NK-92 treated with Interleukin-12 subunit alpha and Interleukin-12 subunit beta, amount 100 ng/mL, for 24 hours (cell line): ENCODE data around the gene FILIP1L.
"Not testable (repeated sequence)": the region's sequence is repeated elsewhere in the genome, so short reads cannot be mapped to it uniquely, and the experiment has no call there.

Source experiments
- DNase-seq: peaks from one replicate; lab custom pipeline; 2025; lab: John Stamatoyannopoulos, UW

The FILIP1L gene

DNA sequence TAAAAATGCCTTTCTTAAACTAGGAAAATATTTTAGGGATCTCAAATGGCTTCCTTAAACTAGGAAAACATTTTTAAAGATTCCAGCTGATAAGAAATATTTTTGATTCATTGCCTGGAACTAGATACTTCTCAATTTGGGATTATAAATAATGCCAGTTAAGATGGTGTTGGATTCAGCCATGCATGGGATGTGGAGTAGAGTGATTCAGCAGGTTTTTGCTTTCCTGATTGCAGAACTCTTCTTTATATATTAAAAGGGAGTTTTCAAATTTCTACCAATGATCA is 15.6 kb downstream of the FILIP1L start:
- no peak for DNase-seq

DNA sequence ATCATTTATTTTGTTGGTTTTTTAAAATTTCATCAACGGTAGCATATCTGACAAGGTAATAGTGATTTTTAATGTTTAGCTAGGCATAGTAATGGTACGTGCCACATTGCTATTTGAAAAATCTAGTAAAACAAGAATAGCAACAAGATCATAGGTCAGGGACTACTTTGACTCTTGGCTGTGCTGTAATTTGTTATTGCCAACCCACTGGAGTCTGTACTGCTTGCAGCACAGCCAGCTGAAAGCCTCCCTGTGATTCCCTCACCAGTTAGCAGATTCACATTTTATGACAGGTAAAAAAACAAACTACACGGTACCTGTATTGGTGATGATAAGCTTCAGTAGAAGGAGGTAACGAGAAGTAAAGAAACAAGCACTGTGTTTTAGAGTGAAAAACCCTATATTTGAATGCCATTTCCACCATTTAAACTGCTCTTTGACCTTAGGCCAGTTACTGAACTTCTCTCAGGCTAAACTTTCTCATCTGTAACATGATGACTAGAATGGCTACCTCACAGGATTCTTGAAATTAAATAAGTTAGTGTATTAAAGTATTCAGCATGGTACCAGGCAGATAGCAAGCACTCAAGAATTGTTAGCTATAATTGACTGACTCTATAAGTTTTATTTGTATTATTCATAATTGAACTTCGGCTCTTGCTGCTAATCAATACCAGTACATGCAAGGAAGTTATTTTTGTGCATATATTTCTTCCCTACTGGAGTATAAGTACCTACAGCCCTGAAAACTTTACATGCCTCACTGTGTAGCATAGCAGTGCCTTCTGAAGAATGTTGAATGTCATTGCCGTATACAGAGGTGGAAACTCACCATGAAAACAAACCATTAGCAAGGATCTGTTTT is 16.1 kb downstream of the FILIP1L start:
- DNase-seq: no peak

DNA sequence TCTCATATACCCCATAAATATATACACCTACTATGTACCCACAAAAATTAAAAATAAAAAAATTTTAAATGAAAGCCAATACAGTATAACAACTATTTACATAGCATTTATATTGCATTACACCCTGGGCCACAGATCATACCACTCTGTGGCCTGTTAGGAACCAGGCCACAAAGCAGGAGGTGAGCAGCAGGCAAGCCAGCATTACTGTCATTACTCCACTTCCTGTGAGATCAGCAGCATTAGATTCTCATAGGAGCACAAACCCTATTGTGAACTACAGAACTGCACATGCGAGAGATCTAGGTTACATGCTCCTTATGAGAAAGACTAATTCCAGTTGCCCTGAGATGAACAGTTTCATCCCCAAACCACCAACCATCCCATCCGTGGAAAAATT is 17.4 kb downstream of the FILIP1L start:
- DNase-seq: no peak

DNA sequence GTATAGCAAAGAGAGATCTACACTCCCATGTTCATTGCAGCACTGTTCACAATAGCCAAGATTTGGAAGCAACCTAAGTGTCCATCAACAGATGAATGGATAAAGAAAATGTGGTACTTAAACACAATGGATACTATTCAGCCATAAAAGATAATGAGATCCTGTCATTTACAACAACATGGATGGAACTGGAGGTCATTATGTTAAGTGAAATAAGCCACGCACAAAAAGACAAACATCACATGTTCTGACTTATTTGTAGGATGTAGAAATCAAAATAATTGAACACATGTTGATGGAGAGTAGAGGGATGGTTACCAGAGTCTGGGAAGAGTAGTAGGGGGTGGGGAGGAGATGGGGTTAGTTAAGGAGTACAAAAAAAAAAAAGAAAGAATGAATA is 18.0 kb downstream of the FILIP1L start:
- DNase-seq: not testable (repeated sequence)

DNA sequence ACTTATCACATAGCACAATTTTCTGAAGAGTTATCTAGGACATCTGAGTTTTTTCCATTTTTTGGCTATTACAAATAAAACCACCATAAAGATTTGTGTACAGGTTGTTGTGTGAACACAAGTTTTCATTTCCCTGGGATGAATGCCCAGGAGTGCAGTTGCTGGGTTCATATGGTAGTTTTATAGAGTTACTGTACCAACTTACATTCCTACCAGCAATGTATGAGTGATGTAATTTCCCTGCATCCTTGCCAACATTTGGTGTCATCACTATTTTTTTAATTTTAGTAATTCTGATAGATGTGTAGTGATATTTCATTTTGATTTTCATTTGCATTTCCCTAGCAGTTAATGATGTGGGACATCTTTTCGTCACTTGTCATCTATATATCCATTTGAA is 20.5 kb downstream of the FILIP1L start:
- no peak for DNase-seq

- no peak for DNase-seq
These were observed 23.7 kb downstream of the FILIP1L start for GRCh38 chr3:100090669-100091005.

- DNase-seq: peak; percentile 10
These were observed 24.3 kb downstream of the FILIP1L start for GRCh38 chr3:100089812-100090668.

DNA sequence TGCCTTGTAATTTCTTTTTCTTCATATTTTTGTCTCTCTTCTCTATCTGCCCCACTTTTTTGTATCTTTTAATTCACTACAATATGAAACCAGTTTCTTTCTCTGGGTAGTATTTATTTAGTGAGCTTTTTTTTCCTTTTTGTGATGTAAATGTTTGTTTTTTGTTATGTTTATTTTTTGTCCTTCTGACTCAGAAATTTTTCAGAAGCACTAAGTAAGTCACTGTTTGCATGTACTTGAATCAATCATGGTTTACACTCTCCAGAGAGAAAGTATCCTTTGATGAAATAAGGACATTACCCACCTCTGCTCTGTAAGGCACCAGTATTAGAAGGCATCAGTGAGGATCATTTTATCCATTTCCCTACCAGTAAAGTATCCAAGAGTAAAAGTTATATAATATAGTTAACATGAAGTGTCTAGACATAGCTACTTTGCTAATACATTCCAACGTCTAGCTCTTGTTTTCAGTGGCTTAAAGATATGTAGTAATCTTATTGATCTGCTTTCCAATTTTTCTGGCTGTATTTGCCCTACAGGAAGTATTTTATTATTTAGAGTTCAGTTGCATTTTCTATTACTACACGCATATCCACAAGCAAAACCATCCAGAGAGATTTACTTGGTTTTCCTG is 25.4 kb downstream of the FILIP1L start:
- no peak for DNase-seq

DNA sequence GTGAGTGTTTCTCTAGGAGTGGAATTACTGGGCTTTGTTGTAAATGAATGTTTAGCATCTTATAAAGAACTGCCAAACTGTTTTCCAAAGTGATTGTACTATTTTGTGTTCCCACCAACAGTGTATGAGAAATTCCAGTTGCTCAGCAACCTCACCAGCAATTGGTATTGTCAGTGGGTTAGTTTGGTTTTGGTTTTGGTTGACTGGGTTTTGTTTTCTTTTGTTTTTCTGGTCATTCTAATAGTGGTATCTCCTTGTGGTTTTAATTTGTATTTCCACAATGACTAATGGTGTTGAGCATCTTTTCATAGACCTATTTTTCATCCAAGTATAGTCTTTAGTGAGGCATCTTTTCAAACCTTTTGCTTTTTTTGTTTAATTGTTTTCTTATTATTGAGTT is 27.1 kb downstream of the FILIP1L start:
- no peak for DNase-seq

- DNase-seq: no peak
These were observed 27.9 kb downstream of the FILIP1L start for GRCh38 chr3:100086401-100086800.

GRCh38 chr3:100084100-100084806 is 30.0 kb downstream of the FILIP1L start:
- no peak for DNase-seq

GRCh38 chr3:100083209-100083608 is 31.1 kb downstream of the FILIP1L start:
- no peak for DNase-seq

DNA sequence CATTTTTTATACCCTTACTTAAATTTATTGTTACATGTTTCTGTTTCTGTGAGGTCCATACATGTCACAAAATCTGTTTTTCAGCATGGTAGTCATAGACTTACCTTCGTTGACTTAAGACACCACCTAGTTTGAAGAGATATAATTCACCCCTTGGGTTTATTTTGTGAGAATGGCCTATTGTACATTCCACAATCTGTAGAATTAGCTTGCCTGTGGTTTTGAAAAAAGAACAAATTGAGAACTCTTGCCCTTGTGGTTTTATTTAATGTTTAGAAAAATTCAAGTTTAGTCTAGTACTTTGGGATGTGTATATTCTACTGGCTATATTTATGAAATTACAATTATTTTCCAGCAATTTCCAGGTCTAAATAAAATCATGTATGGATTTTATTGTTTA is 31.6 kb downstream of the FILIP1L start:
- DNase-seq: no peak

DNA sequence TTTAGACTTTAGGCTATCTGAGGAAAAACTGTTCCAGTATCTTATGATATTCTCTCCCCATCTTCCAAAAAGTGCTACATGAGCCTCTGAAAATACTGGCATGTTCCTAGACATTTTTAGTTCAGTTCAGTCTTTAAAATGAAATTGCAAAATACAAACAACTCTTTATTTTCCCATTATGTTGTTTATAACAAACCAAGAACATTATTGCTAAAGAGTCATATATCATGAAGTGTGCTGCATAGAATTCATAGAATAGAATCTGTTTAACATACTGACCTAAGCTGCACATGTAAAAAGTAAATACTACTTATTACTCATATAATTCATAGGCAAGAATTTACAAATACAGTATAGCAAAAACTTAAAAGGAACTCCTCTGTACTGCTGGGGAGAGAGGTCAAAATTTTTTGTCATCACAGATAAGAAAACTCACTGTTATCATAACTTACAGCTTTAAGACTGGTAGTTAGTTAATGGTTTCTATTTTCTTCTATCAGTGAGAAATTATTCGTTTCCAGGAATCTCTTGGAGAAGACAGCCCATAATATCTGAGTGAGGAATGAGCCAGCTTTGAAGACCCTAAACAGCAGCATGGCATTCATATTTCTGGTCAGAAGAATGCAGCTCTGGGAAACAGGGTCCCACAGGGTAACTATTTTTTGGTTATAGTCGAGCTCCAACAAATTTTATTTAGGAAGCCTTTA is 32.2 kb downstream of the FILIP1L start:
- DNase-seq: no peak

- no peak for DNase-seq
These were observed 33.0 kb downstream of the FILIP1L start for GRCh38 chr3:100081311-100081710.

- no peak for DNase-seq
These were observed 33.7 kb downstream of the FILIP1L start for GRCh38 chr3:100080573-100080972.

- DNase-seq: no peak
These were observed 35.0 kb downstream of the FILIP1L start for GRCh38 chr3:100079328-100079727.

DNA sequence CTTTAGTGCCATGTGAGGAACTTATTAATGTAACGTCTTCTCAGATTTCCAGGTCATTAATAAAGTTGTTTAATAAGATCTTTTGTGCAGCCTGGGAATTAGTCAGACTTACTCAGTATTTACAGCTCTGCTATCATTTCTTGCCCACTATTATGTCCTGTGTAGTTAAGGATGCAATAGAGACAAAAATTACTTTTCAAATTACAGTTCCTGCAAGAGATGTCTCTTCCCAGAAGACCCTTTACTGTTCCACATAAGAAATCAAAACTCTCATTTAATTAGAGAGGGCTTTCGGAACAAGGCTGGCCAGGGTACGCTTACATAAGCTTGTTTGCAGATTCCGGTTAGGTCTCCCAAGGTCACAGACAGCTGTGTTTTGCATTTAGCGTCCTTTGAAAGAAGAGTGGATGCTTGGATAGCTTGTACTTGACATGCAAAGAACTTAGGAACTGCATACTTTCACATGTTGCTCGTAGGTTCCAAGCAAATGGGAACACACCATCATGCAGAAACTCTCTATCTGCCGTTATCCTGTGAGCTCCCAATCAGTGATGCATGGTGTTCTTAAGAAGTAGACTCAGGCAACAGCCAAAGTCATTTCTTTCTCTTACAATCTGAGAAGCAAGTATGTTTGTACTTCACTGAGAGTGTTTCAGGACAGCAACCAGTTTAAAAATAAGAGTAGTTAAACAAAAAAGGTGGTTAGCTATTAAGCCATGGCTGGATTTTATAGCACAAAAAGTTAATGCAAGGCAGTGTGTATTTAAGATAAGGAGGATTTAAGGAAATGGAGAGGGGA is 37.4 kb downstream of the FILIP1L start:
- no peak for DNase-seq

DNA sequence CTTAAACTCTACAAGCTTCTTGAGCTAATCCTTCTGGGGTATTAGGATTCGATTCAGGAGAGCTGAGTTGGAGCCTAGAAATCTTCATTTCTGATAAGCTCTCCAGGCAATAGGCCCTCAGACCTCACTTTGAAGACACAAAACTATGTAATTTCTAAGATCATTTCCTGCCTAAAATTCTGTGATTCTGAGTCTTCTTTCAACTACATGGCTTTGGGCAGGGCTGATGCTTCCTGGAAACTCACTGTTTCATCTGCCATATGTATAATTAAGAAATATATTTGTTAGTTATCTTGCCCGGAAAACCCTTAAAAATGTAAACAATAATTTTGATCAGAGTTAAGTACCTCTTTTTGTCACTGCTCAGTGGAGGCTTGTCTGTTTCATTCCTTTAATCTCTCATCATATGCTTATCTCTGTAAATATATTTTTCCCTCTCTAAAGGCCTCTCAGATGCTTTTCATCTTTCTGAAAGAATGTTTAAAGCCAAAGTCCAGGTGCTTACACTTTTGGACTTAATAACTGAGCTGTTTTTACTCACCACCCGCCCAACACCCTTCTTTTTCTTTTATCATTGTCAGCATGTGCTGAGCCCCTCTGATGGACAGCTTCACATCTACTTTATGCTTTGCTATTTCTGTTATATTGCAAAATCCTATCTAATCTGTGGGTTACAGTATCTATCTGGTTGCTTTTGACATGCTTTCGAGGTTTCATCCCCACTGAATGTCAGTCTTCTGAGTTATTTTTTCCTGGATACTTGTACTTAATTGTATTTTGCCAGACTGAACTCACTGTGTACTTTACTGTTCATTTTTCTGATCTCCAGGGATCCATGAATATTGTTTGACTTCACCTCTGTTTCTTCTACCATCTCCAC is 38.2 kb downstream of the FILIP1L start:
- no peak for DNase-seq

GRCh38 chr3:100075196-100075595 is 39.1 kb downstream of the FILIP1L start:
- DNase-seq: no peak
